T-helper 1 cell treated with Interleukin-12 subunit alpha and Interleukin-12 subunit beta and Interleukin-4 antibody, amounts not matched to agents 30 μg/mL and 1 μg/mL, for 36 hours (primary cell): ENCODE data around the gene GALNT2.

Experiments used
- H3K27ac Mint-ChIP-seq: one replicate; pipeline ENCODE4 v1.8.0; 2021; ENCODE audit warnings: mild to moderate bottlenecking, mixed read lengths
- H3K27me3 Mint-ChIP-seq: one replicate; pipeline ENCODE4 v1.8.0; 2021; ENCODE audit warnings: low read depth, mixed read lengths
- H3K36me3 Mint-ChIP-seq: one replicate; pipeline ENCODE4 v1.8.0; 2021; ENCODE audit warnings: low read depth, mixed read lengths
- H3K4me1 Mint-ChIP-seq: one replicate; pipeline ENCODE4 v1.8.0; 2021; ENCODE audit warnings: low read depth, mixed read lengths
- H3K4me3 Mint-ChIP-seq: one replicate; pipeline ENCODE4 v1.8.0; 2021; ENCODE audit warnings: mild to moderate bottlenecking, moderate library complexity, mixed read lengths
- H3K9me3 Mint-ChIP-seq: one replicate; pipeline ENCODE4 v1.8.0; 2021; ENCODE audit warnings: mixed read lengths

The GALNT2 gene

GRCh38 chr1:230271300-230272035 is 204.4 kb downstream of the GALNT2 start:
- H3K27ac Mint-ChIP-seq, result peak overlapping the region; percentile 76

GRCh38 chr1:230272557-230272956 is 205.5 kb downstream of the GALNT2 start:
- peaks cover 5% of the 10 kb centered on the region for H3K36me3 Mint-ChIP-seq
- H3K27ac Mint-ChIP-seq, result no peak overlapping the region
- no peaks in the 10 kb centered on the region for H3K27me3 Mint-ChIP-seq
- H3K4me1 Mint-ChIP-seq, result peaks cover 29% of the 10 kb centered on the region
- no peaks in the 10 kb centered on the region for H3K9me3 Mint-ChIP-seq
- no peak overlapping the region for H3K4me3 Mint-ChIP-seq

More at GRCh38 chr1:230271300-230272035, 204.4 kb downstream of the GALNT2 start:
- Mint-ChIP-seq H3K36me3 (peaks cover 7% of the 10 kb centered on the region), H3K4me3 (no peak overlapping the region), H3K27me3 (no peaks in the 10 kb centered on the region), H3K9me3 (no peaks in the 10 kb centered on the region), H3K4me1 (peaks cover 26% of the 10 kb centered on the region)

GRCh38 chr1:230273141-230273710 is 206.2 kb downstream of the GALNT2 start:
- no peak overlapping the region for H3K4me3 Mint-ChIP-seq
- H3K36me3 Mint-ChIP-seq, result peaks cover 5% of the 10 kb centered on the region
- no peak overlapping the region for H3K27ac Mint-ChIP-seq
- no peaks in the 10 kb centered on the region for H3K27me3 Mint-ChIP-seq
- no peaks in the 10 kb centered on the region for H3K9me3 Mint-ChIP-seq
- peaks cover 30% of the 10 kb centered on the region for H3K4me1 Mint-ChIP-seq

GRCh38 chr1:230274254-230274653 is 207.2 kb downstream of the GALNT2 start:
- Mint-ChIP-seq H3K9me3 (no peaks in the 10 kb centered on the region), H3K4me3 (no peak overlapping the region), H3K27me3 (no peaks in the 10 kb centered on the region), H3K36me3 (peaks cover 8% of the 10 kb centered on the region), H3K4me1 (peaks cover 37% of the 10 kb centered on the region), H3K27ac (no peak overlapping the region)

GRCh38 chr1:230276401-230276800 is 209.4 kb downstream of the GALNT2 start:
- Mint-ChIP-seq H3K9me3 (no peaks in the 10 kb centered on the region), H3K4me3 (no peak overlapping the region), H3K27ac (no peak overlapping the region), H3K36me3 (peaks cover 10% of the 10 kb centered on the region), H3K4me1 (peaks cover 26% of the 10 kb centered on the region), H3K27me3 (no peaks in the 10 kb centered on the region)

- peaks cover 12% of the 10 kb centered on the region for H3K36me3 Mint-ChIP-seq
- no peak overlapping the region for H3K4me3 Mint-ChIP-seq
- peaks cover 31% of the 10 kb centered on the region for H3K4me1 Mint-ChIP-seq
- no peaks in the 10 kb centered on the region for H3K27me3 Mint-ChIP-seq
- H3K9me3 Mint-ChIP-seq, result no peaks in the 10 kb centered on the region
- no peak overlapping the region for H3K27ac Mint-ChIP-seq
Observed at GRCh38 chr1:230277201-230278025, 210.4 kb downstream of the GALNT2 start.

- Mint-ChIP-seq H3K27me3 (no peaks in the 10 kb centered on the region), H3K4me1 (peaks cover 27% of the 10 kb centered on the region), H3K4me3 (no peak overlapping the region), H3K27ac (peak overlapping the region; percentile 36), H3K36me3 (peaks cover 12% of the 10 kb centered on the region), H3K9me3 (no peaks in the 10 kb centered on the region)
Observed at GRCh38 chr1:230278376-230278775, 211.3 kb downstream of the GALNT2 start.

GRCh38 chr1:230278871-230279582 is 212.0 kb downstream of the GALNT2 start:
- H3K9me3 Mint-ChIP-seq, result no peaks in the 10 kb centered on the region
- H3K27ac Mint-ChIP-seq, result no peak overlapping the region
- no peak overlapping the region for H3K4me3 Mint-ChIP-seq
- peaks cover 12% of the 10 kb centered on the region for H3K36me3 Mint-ChIP-seq
- no peaks in the 10 kb centered on the region for H3K27me3 Mint-ChIP-seq
- H3K4me1 Mint-ChIP-seq, result peaks cover 22% of the 10 kb centered on the region

- H3K36me3 Mint-ChIP-seq, result peaks cover 11% of the 10 kb centered on the region
- no peaks in the 10 kb centered on the region for H3K27me3 Mint-ChIP-seq
- no peak overlapping the region for H3K27ac Mint-ChIP-seq
- no peaks in the 10 kb centered on the region for H3K9me3 Mint-ChIP-seq
- H3K4me3 Mint-ChIP-seq, result no peak overlapping the region
- peaks cover 19% of the 10 kb centered on the region for H3K4me1 Mint-ChIP-seq
Observed at GRCh38 chr1:230279583-230279945, 212.5 kb downstream of the GALNT2 start.

GRCh38 chr1:230280054-230280795 is 213.2 kb downstream of the GALNT2 start:
- H3K36me3 Mint-ChIP-seq, result peaks cover 8% of the 10 kb centered on the region
- no peaks in the 10 kb centered on the region for H3K9me3 Mint-ChIP-seq
- H3K27ac Mint-ChIP-seq, result no peak overlapping the region
- peaks cover 19% of the 10 kb centered on the region for H3K4me1 Mint-ChIP-seq
- no peaks in the 10 kb centered on the region for H3K27me3 Mint-ChIP-seq
- H3K4me3 Mint-ChIP-seq, result no peak overlapping the region

- Mint-ChIP-seq H3K9me3 (no peaks in the 10 kb centered on the region), H3K36me3 (peaks cover 6% of the 10 kb centered on the region), H3K27ac (no peak overlapping the region), H3K4me1 (peaks cover 19% of the 10 kb centered on the region), H3K27me3 (no peaks in the 10 kb centered on the region), H3K4me3 (no peak overlapping the region)
Observed at GRCh38 chr1:230280906-230281413, 213.9 kb downstream of the GALNT2 start.

GRCh38 chr1:230281556-230281955 is 214.5 kb downstream of the GALNT2 start:
- no peak overlapping the region for H3K27ac Mint-ChIP-seq
- H3K4me1 Mint-ChIP-seq, result peaks cover 19% of the 10 kb centered on the region

GRCh38 chr1:230282157-230282556 is 215.1 kb downstream of the GALNT2 start:
- H3K27ac Mint-ChIP-seq, result peak overlapping the region; percentile 74
- H3K9me3 Mint-ChIP-seq, result no peaks in the 10 kb centered on the region
- H3K27me3 Mint-ChIP-seq, result no peaks in the 10 kb centered on the region
- no peak overlapping the region for H3K4me3 Mint-ChIP-seq
- peaks cover 6% of the 10 kb centered on the region for H3K36me3 Mint-ChIP-seq
- peaks cover 19% of the 10 kb centered on the region for H3K4me1 Mint-ChIP-seq

More at GRCh38 chr1:230281556-230281955, 214.5 kb downstream of the GALNT2 start:
- Mint-ChIP-seq H3K27me3 (no peaks in the 10 kb centered on the region), H3K4me3 (no peak overlapping the region), H3K36me3 (peaks cover 6% of the 10 kb centered on the region), H3K9me3 (no peaks in the 10 kb centered on the region)
